ENCODE data around the gene TBC1D2. TPM values are rescaled to one million over a fixed set of nuclear protein-coding genes. Genes with fewer than 3 reads are reported as not detected.

TBC1D2 gene
- total RNA-seq, 1 experiment from 2014 or later: 11.1 TPM

- H3K9me3 Mint-ChIP-seq: no peaks in the 10 kb centered on the region
- H3K36me3 Mint-ChIP-seq: peaks cover 46% of the 10 kb centered on the region
- no peak for TF ChIP-seq ZNF425 (CRISPR knock-in tag; conservative IDR thresholded peaks at IDR 0.05)
- no peak for TF ChIP-seq HMGA2 (CRISPR knock-in tag; IDR thresholded peaks at IDR 0.05)
- no peak for TF ChIP-seq ESRRA (CRISPR knock-in tag; IDR thresholded peaks at IDR 0.05; ENCODE audit: borderline replicate concordance)
- TF ChIP-seq FOXP4 (CRISPR knock-in tag; IDR thresholded peaks at IDR 0.05): no peak
- TF ChIP-seq USF2 (CRISPR knock-in tag; IDR thresholded peaks at IDR 0.05): no peak
- TF ChIP-seq PRDM15 (CRISPR knock-in tag; IDR thresholded peaks at IDR 0.05): no peak
- TF ChIP-seq NR3C1 (CRISPR knock-in tag; conservative IDR thresholded peaks at IDR 0.05; ENCODE audit: low read depth): no peak
- TF ChIP-seq ZBTB21 (CRISPR knock-in tag; IDR thresholded peaks at IDR 0.05; ENCODE audit: borderline replicate concordance): no peak
- CTCF ChIA-PET: interaction anchor here (1.4 to 2.8 kb wide), 2 partner anchors 9 to 12 kb away, joined by 4 to 9 read pairs; no protein-coding TSS in a partner anchor
- no peaks in the 10 kb centered on the region for H3K27me3 Mint-ChIP-seq (ENCODE audit: low read depth)
- H3K4me1 Mint-ChIP-seq: 0 out of 2 replicates have a peak, but pooled peaks cover 2% of the 10 kb centered on the region
- ATAC-seq (no peak), DNase-seq (ENCODE audit: low spot score) (no peak)
- peak overlapping the region; percentile 41; the same call in 1 of the 2 replicates for H3K27ac Mint-ChIP-seq
- no peak overlapping the region for H3K4me3 Mint-ChIP-seq
- POLR2A ChIA-PET: no interaction called here
Observed at GRCh38 chr9:98229620-98230019, 25.8 kb downstream of the TBC1D2 start.

- Mint-ChIP-seq H3K4me3 (no peak overlapping the region), H3K9me3 (no peaks in the 10 kb centered on the region), H3K4me1 (no peaks in the 10 kb centered on the region), H3K27me3 (ENCODE audit: low read depth) (no peaks in the 10 kb centered on the region), H3K36me3 (peaks cover 45% of the 10 kb centered on the region), H3K27ac (no peak overlapping the region)
- POLR2A ChIA-PET: no interaction called here
- ATAC-seq (no peak), DNase-seq (ENCODE audit: low spot score) (no peak)
- CTCF ChIA-PET: interaction anchor here (1.4 to 2.8 kb wide), 2 partner anchors 8 to 13 kb away, joined by 4 to 9 read pairs; no protein-coding TSS in a partner anchor
- TF ChIP-seq ELF4 (CRISPR knock-in tag; IDR thresholded peaks at IDR 0.05; ENCODE audit: low read depth) (no peak), FOXP4 (CRISPR knock-in tag; IDR thresholded peaks at IDR 0.05) (no peak), OVOL2 (CRISPR knock-in tag; IDR thresholded peaks at IDR 0.05; ENCODE audit: borderline replicate concordance) (no peak), MLX (CRISPR knock-in tag; IDR thresholded peaks at IDR 0.05) (no peak), STAT6 (CRISPR knock-in tag; conservative IDR thresholded peaks at IDR 0.05; ENCODE audit: low read depth) (no peak), ZNF512 (CRISPR knock-in tag; IDR thresholded peaks at IDR 0.05; ENCODE audit: borderline replicate concordance) (no peak), GRHL2 (CRISPR knock-in tag; IDR thresholded peaks at IDR 0.05; ENCODE audit: insufficient replicate concordance, severe bottlenecking) (no peak), E2F5 (CRISPR knock-in tag; IDR thresholded peaks at IDR 0.05) (no peak)
Observed at GRCh38 chr9:98229090-98229395, 26.4 kb downstream of the TBC1D2 start.

Data from WTC11 (cell line).